GM12878 (cell line): ENCODE results near the gene TRAPPC11. TPM values are rescaled to one million over a fixed set of nuclear protein-coding genes. Genes with fewer than 3 reads are reported as not detected.

Experiments used
- ATAC-seq: fragments of 200-7000 bp; cut with Tn5 transposase; 3 replicates; pipeline ENCODE4 v1.9.1; 2020; ENCODE audit warnings: mild to moderate bottlenecking, moderate library complexity
- BruUV-seq: library from RNA; stranded (reverse); fragments of 400-500 nt; replicated peaks from 2 replicates; lab custom pipeline; 2021; lab: Mats Ljungman, UMichigan
- CTCF ChIA-PET: fragments of 300-600 bp; sonication (Branson Sonifier 250); formaldehyde crosslinking; extraction: SDS; loops from one replicate; lab custom pipeline; 2021; ENCODE audit warnings: inconsistent platforms; lab: Yijun Ruan, JAX
- POLR2A ChIA-PET: fragments of 350-600 bp; formaldehyde crosslinking; extraction: SDS; loops from one replicate; lab custom pipeline; 2021; ENCODE audit warnings: inconsistent platforms; lab: Charles Lee
- RAD21 ChIA-PET: fragments of 300-600 bp; sonication (Branson Sonifier 250); formaldehyde crosslinking; loops from one replicate; lab custom pipeline; 2023; ENCODE audit warnings: antibody characterized with exemption; ENCODE audit not compliant: unreplicated experiment; lab: Charles Lee
- SMC1A ChIA-PET: fragments of 300-600 bp; sonication (Branson Sonifier 250); formaldehyde crosslinking; loops from one replicate; lab custom pipeline; 2023; ENCODE audit not compliant: unreplicated experiment, uncharacterized antibody; lab: Charles Lee
- DNase-seq: peaks from one replicate; pipeline ENCODE4 v3.0.0-alpha.2; 2011; ENCODE audit warnings: low read depth, low spot score
- FAIRE-seq: peaks from 3 replicates; lab custom pipeline; 2011; peaks lifted over from hg19 to GRCh38; lab: Jason Lieb, UNC
- H2AFZ ChIP-seq: 2 replicates; pipeline ENCODE4 v1.6.0; 2011; ENCODE audit warnings: low read depth, low read length, control low read depth; ENCODE audit not compliant: control insufficient read depth
- H3K27ac ChIP-seq: 2 replicates; pipeline ENCODE4 v1.5.1; 2011; ENCODE audit warnings: control low read depth; ENCODE audit not compliant: control insufficient read depth, insufficient read depth
- H3K27me3 ChIP-seq, 2 experiments: replicated peaks in 1 of 2; 2 replicates each; pipeline versions ENCODE4 v1.6.0 to v1.6.1; 2011; ENCODE audit warnings: low read length in 1 of 2; ENCODE audit not compliant: control insufficient read depth in 2 of 2, insufficient read depth in 2 of 2
- H3K36me3 ChIP-seq, 2 experiments: 2 replicates each; pipeline ENCODE4 v1.5.1; 2011; ENCODE audit warnings: low read length in 1 of 2; ENCODE audit not compliant: control insufficient read depth in 2 of 2, insufficient read depth in 2 of 2
- H3K4me1 ChIP-seq: 2 replicates; pipeline ENCODE4 v1.6.1; 2011; ENCODE audit warnings: mild to moderate bottlenecking, low read length, moderate library complexity, mixed read lengths; ENCODE audit not compliant: control insufficient read depth, insufficient read depth
- H3K4me2 ChIP-seq: 2 replicates; pipeline ENCODE4 v1.6.0; 2011; ENCODE audit warnings: control low read depth; ENCODE audit not compliant: control insufficient read depth, insufficient read depth
- H3K4me3 ChIP-seq: fragments of 200-600 bp; sonication (generic); 2 replicates; pipeline ENCODE4 v1.5.1; 2016
- H3K79me2 ChIP-seq: 2 replicates; pipeline ENCODE4 v1.6.0; 2011; ENCODE audit warnings: low read length; ENCODE audit not compliant: control insufficient read depth, insufficient read depth
- H3K9ac ChIP-seq: 2 replicates; pipeline ENCODE4 v1.8.0; 2011; ENCODE audit warnings: low read length, control low read depth, mixed read lengths; ENCODE audit not compliant: control insufficient read depth, insufficient read depth
- H3K9me3 ChIP-seq: replicated peaks from 3 replicates; pipeline ENCODE4 v1.5.1; 2011; ENCODE audit warnings: mild to moderate bottlenecking, low read length; ENCODE audit not compliant: control insufficient read depth, insufficient read depth
- H4K20me1 ChIP-seq: 2 replicates; pipeline ENCODE4 v1.6.0; 2011; ENCODE audit not compliant: control insufficient read depth, insufficient read depth
- CBFB ChIP-seq: IDR thresholded peaks from 2 replicates; pipeline ENCODE4 v1.6.1; 2016; ENCODE audit warnings: antibody characterized with exemption, low read depth
- EGR1 ChIP-seq, 2 experiments: IDR thresholded peaks; 1 replicate in 1 of 2; 2 replicates in 1 of 2; pipeline ENCODE4 v1.6.1; 2011 to 2012; ENCODE audit warnings: low read depth in 2 of 2, low read length in 2 of 2, borderline replicate concordance in 1 of 2, mild to moderate bottlenecking in 1 of 2, moderate library complexity in 1 of 2
- EP300 ChIP-seq, 2 experiments: fragments of 150-350 bp in 1 of 2; IDR thresholded peaks; 2 replicates each; pipeline ENCODE4 v1.6.1; 2011 to 2012; ENCODE audit warnings: low read depth in 2 of 2, low read length in 2 of 2, borderline replicate concordance in 1 of 2, improper control_type of control experiment in 1 of 2, inconsistent platforms in 1 of 2; ENCODE audit not compliant: control insufficient read depth in 1 of 2
- GABPA ChIP-seq: IDR thresholded peaks from 2 replicates; pipeline ENCODE4 v1.6.1; 2014; ENCODE audit warnings: antibody characterized with exemption, low read depth, mild to moderate bottlenecking, inconsistent platforms
- IRF4 ChIP-seq: IDR thresholded peaks from 2 replicates; pipeline ENCODE4 v1.6.1; 2011; ENCODE audit warnings: low read depth, low read length
- LARP7 ChIP-seq: fragments of 450-650 bp; IDR thresholded peaks from 2 replicates; pipeline ENCODE4 v1.6.1; 2017; ENCODE audit warnings: mild to moderate bottlenecking
- NFYA ChIP-seq: IDR thresholded peaks from 2 replicates; pipeline ENCODE4 v1.6.1; 2011; ENCODE audit warnings: low read depth, mild to moderate bottlenecking, low read length, improper control_type of control experiment, borderline replicate concordance
- RUNX3 ChIP-seq: IDR thresholded peaks from 2 replicates; pipeline ENCODE4 v1.6.1; 2012; ENCODE audit warnings: low read length, inconsistent platforms
- ZNF274 ChIP-seq: IDR thresholded peaks from one replicate; pipeline ENCODE4 v1.8.0; 2011; ENCODE audit not compliant: insufficient read length, insufficient read depth
- WGBS: methylation state at CpG from one replicate; pipeline ENCODE4 v1.1.6; 2016; ENCODE audit warnings: low lambda C conversion rate; ENCODE audit not compliant: insufficient replicate concordance, insufficient coverage; ENCODE audit errors: missing lambda C conversion rate; 5-methylcytosine and 5-hydroxymethylcytosine counted together
- in situ Hi-C: fragments of 300-500 bp; cut with MboI; formaldehyde crosslinking; loops from 9 replicates; pipeline ENCODE4 v1.14.3; 2018; ENCODE audit warnings: mixed read lengths
- intact Hi-C: fragments of 100-400 bp; cut with micrococcal nuclease; formaldehyde crosslinking; loops from one replicate; pipeline ENCODE4 v1.14.2; 2022; ENCODE audit not compliant: unreplicated experiment
- polyA plus RNA-seq, 11 experiments: library from polyadenylated mRNA; depleted of rRNA in 4 of 11; unstranded in 6 of 11; stranded (reverse) in 5 of 11; fragments of >200 nt; fragmentation: Nextera tagmentation in 4 of 11; fragmentation: Illumina TruSeq in 1 of 11; extraction: Ambion mirVana in 4 of 11; extraction: Trizol in 1 of 11; gene quantifications; 1 replicate in 1 of 11; 2 replicates in 10 of 11; pipeline versions ENCODE4 v1.2.1 to v1.2.3, GENCODE V29; 2011 to 2016; ENCODE audit warnings: inconsistent platforms in 2 of 11, missing spikeins in 2 of 11, low read depth in 1 of 11
- total RNA-seq, 4 experiments: library from RNA; depleted of rRNA in 3 of 4; stranded (reverse); fragments of >200 nt in 3 of 4; fragmentation: Illumina TruSeq in 1 of 4; extraction: Trizol in 1 of 4; gene quantifications; 2 replicates each; pipeline versions ENCODE4 v1.2.1 to v1.2.3, GENCODE V29; 2013 to 2021
- TF ChIP-seq, protein P1 (sequence below): fragments of 450-650 bp; IDR thresholded peaks from 2 replicates; pipeline ENCODE4 v1.6.1; 2014; ENCODE audit warnings: mild to moderate bottlenecking
- TF ChIP-seq, protein P2 (sequence below): IDR thresholded peaks from 2 replicates; pipeline ENCODE4 v1.6.1; 2012; ENCODE audit warnings: mild to moderate bottlenecking, low read depth, low read length
- TF ChIP-seq, protein P3 (sequence below): fragments of 450-650 bp; conservative IDR thresholded peaks from 2 replicates; pipeline ENCODE4 v1.6.1; 2017; ENCODE audit warnings: mild to moderate bottlenecking, moderate library complexity
- TF ChIP-seq, protein P4 (sequence below): fragments of 450-650 bp; IDR thresholded peaks from 2 replicates; pipeline ENCODE4 v1.6.1; 2016; ENCODE audit warnings: mild to moderate bottlenecking

Gene TRAPPC11
- total and polyA plus RNA-seq, 10 of the 15 experiments (the other 5 are each of a cell fraction or from before 2014, with no cell fraction given) = 7.3 to 40.5 (median 22.3) TPM

DNA sequence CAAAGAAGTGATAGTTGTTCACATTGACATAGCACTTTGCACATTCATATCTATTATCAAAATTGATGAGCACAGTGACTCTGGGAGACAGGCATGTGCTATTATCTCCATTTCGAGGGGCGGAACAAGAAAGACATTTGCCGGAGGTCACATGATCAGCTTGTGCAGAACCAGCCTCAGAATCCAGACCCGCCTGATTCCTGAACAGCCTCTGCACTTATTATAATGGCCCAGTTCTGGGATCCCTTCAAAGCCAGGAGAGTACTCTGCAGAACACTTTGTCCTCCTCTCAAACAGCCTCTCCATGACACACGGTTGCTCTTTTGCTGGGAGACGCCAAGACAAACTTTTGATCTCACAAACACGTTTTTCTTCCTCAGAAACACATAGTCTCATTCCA, 48.5 kb upstream of the TRAPPC11 start (continued):
- no peak for TF ChIP-seq RUNX3
- TF ChIP-seq, protein P1, sequence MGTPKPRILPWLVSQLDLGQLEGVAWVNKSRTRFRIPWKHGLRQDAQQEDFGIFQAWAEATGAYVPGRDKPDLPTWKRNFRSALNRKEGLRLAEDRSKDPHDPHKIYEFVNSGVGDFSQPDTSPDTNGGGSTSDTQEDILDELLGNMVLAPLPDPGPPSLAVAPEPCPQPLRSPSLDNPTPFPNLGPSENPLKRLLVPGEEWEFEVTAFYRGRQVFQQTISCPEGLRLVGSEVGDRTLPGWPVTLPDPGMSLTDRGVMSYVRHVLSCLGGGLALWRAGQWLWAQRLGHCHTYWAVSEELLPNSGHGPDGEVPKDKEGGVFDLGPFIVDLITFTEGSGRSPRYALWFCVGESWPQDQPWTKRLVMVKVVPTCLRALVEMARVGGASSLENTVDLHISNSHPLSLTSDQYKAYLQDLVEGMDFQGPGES = no peak
- no peak for TF ChIP-seq EP300 (IDR thresholded peaks at IDR 0.05; ENCODE audit: borderline replicate concordance in 1 of 2, control insufficient read depth in 1 of 2, low read depth in 2 of 2, low read length in 2 of 2)
- TF ChIP-seq, protein P2, sequence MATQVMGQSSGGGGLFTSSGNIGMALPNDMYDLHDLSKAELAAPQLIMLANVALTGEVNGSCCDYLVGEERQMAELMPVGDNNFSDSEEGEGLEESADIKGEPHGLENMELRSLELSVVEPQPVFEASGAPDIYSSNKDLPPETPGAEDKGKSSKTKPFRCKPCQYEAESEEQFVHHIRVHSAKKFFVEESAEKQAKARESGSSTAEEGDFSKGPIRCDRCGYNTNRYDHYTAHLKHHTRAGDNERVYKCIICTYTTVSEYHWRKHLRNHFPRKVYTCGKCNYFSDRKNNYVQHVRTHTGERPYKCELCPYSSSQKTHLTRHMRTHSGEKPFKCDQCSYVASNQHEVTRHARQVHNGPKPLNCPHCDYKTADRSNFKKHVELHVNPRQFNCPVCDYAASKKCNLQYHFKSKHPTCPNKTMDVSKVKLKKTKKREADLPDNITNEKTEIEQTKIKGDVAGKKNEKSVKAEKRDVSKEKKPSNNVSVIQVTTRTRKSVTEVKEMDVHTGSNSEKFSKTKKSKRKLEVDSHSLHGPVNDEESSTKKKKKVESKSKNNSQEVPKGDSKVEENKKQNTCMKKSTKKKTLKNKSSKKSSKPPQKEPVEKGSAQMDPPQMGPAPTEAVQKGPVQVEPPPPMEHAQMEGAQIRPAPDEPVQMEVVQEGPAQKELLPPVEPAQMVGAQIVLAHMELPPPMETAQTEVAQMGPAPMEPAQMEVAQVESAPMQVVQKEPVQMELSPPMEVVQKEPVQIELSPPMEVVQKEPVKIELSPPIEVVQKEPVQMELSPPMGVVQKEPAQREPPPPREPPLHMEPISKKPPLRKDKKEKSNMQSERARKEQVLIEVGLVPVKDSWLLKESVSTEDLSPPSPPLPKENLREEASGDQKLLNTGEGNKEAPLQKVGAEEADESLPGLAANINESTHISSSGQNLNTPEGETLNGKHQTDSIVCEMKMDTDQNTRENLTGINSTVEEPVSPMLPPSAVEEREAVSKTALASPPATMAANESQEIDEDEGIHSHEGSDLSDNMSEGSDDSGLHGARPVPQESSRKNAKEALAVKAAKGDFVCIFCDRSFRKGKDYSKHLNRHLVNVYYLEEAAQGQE = no peak

DNA sequence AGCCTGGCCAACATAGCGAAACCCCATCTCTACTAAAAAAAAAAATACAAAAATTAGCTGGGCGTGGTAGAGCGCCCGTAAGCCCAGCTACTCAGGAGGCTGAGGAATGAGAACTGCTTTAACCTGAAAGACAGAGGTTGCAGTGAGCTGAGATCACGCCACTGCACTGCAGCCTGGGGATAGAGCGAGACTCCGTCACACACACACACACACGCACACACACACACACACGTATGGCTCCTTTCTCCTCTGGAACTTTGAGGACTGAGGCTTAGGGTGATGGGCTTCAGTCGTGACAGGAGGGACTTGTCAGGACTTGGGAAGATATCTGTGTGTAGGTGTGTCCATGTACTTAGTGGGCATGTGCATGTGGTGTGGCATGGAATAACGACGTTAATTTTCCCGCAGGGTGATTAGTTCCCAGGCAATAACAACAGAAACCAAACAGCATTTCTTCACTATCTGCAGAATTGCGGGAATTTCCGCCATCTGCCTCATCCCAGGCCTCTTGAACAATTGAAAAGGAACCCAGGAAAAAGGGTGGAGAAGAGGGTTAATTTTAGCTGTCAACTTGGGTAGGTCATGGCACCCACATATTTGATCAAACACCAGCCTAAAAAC, 47.8 kb upstream of the TRAPPC11 start:
- no peak overlapping the region for H3K9ac ChIP-seq
- no peak overlapping the region for H3K4me3 ChIP-seq
- H3K4me1 ChIP-seq = no peaks in the 10 kb centered on the region
- intact Hi-C loops = no loop called here
- no peak for ATAC-seq
- no peak overlapping the region for H3K4me2 ChIP-seq
- RAD21 ChIA-PET = no interaction called here
- CTCF ChIA-PET = no interaction called here
- SMC1A ChIA-PET = no interaction called here
- no peak for TF ChIP-seq ZNF274
- no peak for TF ChIP-seq CBFB
- TF ChIP-seq, protein P3, sequence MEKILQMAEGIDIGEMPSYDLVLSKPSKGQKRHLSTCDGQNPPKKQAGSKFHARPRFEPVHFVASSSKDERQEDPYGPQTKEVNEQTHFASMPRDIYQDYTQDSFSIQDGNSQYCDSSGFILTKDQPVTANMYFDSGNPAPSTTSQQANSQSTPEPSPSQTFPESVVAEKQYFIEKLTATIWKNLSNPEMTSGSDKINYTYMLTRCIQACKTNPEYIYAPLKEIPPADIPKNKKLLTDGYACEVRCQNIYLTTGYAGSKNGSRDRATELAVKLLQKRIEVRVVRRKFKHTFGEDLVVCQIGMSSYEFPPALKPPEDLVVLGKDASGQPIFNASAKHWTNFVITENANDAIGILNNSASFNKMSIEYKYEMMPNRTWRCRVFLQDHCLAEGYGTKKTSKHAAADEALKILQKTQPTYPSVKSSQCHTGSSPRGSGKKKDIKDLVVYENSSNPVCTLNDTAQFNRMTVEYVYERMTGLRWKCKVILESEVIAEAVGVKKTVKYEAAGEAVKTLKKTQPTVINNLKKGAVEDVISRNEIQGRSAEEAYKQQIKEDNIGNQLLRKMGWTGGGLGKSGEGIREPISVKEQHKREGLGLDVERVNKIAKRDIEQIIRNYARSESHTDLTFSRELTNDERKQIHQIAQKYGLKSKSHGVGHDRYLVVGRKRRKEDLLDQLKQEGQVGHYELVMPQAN = no peak
- TF ChIP-seq EGR1 (IDR thresholded peaks at IDR 0.05; ENCODE audit: borderline replicate concordance in 1 of 2, low read depth in 2 of 2, low read length in 2 of 2) = no peak
- TF ChIP-seq LARP7 = no peak
- TF ChIP-seq GABPA = no peak
- TF ChIP-seq NFYA = no peak
- TF ChIP-seq, protein P4, sequence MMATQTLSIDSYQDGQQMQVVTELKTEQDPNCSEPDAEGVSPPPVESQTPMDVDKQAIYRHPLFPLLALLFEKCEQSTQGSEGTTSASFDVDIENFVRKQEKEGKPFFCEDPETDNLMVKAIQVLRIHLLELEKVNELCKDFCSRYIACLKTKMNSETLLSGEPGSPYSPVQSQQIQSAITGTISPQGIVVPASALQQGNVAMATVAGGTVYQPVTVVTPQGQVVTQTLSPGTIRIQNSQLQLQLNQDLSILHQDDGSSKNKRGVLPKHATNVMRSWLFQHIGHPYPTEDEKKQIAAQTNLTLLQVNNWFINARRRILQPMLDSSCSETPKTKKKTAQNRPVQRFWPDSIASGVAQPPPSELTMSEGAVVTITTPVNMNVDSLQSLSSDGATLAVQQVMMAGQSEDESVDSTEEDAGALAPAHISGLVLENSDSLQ = no peak
- no peak for TF ChIP-seq IRF4
- H2AFZ ChIP-seq = no peak overlapping the region
- no peak for DNase-seq
- H3K27ac ChIP-seq = no peak overlapping the region
- no peaks in the 10 kb centered on the region for H3K79me2 ChIP-seq
- no peaks in the 10 kb centered on the region for H3K27me3 ChIP-seq
- no peaks in the 10 kb centered on the region for H4K20me1 ChIP-seq
- H3K36me3 ChIP-seq = no peaks in the 10 kb centered on the region
- POLR2A ChIA-PET = no interaction called here
- in situ Hi-C loops = no loop called here
- no TSS peak for BruUV-seq
- H3K9me3 ChIP-seq = no peaks in the 10 kb centered on the region
- FAIRE-seq = no peak
- WGBS = 74% methylated on average over 15 of the region's 15 CpGs
